IPS DF 4.7 (cell line): ENCODE data around the gene PIK3R3.

Experiments
- DNase-seq: peaks from one replicate; pipeline ENCODE4 v3.0.0-alpha.2; 2013; ENCODE audit warnings: low spot score; ENCODE audit errors: extremely low read depth

The PIK3R3 gene

GRCh38 chr1:46132529-46133180, at the start of gene PIK3R3:
Gene PIK3R3 (minus strand): TSS chr1:46132629. CDS start chr1:46131952, 677 bp downstream.
- DNase-seq, result peak; percentile 98

DNA sequence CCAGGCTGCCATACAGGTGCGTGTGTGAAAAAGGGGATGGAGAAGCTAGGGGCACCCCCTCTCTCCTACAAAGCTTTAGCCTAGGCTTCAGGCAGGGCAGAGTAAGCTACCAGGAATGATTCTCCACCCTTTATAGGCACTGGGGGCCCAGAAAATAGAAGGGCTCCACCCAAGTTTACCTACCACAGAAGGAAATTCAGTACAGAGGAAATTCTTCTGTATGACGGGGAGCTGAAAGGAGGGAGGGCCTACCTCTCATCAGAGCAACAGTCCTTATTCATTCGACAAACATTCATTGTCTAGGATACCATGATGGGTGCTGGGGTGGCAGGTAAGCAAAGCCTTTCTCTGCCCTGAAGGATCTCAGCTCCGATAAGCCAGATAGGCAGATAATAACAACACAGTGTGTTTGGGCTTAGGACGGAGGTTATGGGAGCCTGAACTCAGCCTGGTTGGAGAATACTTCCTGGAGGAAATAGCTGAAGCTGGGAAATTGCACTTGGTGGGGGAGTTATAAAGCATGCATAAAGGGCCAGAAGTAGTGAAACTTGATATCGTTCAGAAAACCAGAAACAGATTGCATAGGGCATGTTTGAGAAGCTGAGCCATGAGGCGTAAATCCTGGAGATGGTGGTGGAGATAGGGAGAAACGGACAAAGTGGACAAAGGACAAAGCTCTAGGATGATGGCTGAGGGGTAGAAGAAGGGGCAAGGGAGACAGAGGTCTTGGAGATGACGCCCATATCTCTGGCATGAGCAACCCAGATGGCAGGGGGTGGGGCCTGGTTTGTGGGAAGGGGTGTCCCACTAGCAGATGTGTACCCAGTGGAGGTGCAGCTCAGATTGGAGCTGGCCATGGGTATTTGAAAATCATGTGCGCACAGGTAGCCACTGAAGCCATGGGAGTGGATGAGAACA, 49.2 kb upstream of the PIK3R3 start:
- no peak for DNase-seq

DNA sequence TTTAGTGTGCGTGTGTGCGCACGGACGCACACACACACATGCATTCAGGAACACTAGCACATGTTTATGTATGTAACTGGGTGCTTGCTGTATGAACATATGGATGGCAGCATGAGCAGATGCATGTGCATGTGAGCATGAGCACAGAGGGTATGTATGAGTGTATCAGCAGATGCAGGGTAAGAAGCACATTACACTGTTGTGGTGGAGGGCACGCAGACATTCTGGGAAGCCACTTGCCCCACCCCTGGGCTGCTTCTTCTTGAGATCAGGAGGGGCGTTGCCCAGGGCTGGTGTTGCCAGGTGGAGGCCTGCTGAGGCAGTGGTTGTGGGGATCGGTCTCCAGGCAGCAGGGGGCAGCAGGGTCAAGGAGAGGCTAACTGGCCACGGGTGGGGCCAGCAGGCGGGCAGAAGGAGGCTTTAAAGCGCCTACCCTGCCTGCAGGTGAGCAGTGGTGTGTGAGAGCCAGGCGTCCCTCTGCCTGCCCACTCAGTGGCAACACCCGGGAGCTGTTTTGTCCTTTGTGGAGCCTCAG, 47.7 kb upstream of the PIK3R3 start:
- DNase-seq, result no peak

DNA sequence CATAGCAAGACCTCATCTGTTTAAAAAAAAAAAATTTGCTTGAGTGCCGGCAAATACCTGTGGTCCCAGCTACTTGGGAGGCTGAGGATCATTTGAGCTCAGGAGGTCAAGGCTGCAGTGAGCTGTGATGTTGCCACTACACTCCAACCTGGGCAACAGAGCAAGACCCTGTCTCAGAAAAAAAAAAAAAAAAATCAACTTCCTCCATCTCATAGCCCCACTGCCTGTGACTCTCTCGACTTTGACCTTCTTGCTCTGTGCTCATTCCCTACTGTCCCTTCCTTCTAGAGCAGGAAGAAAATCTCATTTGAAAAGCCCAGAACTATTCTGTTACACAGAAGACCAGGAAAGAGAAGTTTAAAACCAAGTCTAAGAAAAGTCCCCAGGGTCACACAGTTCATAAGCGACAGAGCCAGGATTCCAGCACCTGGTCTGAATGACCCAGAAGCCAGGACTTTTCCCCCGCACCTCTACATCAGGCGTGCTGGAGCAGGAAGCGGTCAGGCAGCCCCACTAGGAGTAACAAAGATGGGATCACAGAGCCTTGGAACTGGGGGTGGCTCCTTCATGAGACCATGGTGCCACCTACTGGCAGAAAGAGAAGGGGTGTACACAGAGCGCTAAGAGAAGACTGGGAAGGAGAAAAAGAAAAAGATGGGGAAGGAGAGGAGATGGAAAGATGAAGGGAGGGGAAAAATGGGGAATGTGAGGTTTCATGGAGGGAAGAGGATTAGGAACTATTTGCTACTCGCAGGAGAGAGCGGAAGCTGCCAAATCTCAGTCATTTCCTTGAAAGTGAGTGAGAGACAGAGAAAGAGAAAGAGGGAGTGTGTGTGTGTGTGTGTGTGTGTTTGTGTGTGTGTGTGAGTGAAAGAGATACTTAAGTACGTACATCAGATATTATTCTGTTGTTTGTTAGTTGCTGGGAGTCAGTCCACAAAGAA, 47.0 kb upstream of the PIK3R3 start:
- peak; percentile 81 for DNase-seq

GRCh38 chr1:46176211-46176865, 43.9 kb upstream of the PIK3R3 start, which contains the start of gene P3R3URF:
Gene P3R3URF (minus strand): TSS chr1:46176488. CDS start chr1:46176471, 17 bp downstream.
- no peak for DNase-seq

GRCh38 chr1:46175243-46175642, 42.8 kb upstream of the PIK3R3 start:
- no peak for DNase-seq

GRCh38 chr1:46174448-46175231, 42.2 kb upstream of the PIK3R3 start, which contains the start of gene TSPAN1:
Gene TSPAN1 (plus strand): TSS chr1:46175087. CDS start chr1:46181108, 6,021 bp downstream.
- no peak for DNase-seq

DNA sequence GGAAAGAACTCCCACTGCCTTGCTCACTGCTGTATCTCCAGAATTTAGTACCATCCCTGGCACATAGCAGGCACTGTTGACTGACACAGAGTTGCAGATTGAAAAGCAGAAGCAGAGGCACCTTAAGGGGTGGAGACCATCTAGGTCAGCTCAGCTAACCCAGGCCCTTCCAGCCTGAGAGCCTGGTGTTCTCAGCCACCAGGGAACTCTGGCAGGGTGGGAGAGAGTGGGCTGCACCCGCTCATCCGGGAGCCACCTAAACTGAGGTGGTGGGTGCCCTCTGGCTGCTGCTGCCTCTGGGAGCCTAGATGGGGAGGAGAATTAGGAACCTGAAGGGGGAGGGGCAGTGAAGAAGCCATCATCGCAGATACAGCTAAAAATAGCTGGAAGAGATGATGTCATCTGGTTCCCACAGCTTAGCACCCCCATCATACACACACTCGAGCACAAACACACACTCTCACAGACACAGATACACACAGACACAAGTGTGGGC, 41.0 kb upstream of the PIK3R3 start:
- DNase-seq, result no peak

DNA sequence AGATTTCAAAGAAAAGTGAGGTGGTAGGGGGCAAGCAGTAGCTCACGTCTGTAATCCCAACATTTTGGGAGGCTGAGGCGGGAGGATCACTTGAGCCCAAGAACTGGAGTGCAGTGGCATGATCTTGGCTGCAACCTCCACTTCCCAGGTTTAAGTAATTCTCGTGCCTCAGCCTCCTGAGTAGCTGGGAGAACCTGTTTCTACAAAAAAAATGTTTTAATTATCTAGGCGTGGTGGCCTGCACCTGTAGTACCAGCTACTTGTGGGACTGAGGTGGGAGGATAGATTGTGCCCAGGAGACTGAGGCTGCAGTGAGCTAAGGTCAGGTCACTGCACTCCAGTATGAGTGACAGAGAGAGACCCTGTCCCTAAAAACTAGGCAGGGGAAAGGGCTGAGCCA, 39.9 kb upstream of the PIK3R3 start:
- no peak for DNase-seq

GRCh38 chr1:46171871-46172270, 39.4 kb upstream of the PIK3R3 start:
- DNase-seq, result no peak

DNA sequence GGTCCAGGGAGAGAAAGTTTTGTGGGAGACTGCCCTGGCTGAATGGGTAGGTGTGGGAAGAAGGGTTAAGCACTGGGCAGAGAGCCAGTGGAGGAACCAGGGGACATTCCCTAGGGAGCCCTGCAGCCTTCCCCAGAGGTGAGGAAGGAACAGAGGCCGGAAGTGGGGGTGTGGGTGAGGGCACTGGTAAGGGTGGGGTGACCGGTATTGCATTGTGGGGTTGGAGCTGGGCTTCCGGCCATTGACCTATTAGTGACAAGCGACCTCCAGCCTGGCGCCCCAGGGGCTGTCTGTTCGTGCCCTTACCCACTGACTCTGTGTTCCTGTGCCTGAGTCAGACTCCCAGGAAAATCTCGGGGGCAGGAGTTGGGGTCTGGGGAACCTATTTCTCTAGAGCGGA, 38.9 kb upstream of the PIK3R3 start:
- DNase-seq, result no peak

DNA sequence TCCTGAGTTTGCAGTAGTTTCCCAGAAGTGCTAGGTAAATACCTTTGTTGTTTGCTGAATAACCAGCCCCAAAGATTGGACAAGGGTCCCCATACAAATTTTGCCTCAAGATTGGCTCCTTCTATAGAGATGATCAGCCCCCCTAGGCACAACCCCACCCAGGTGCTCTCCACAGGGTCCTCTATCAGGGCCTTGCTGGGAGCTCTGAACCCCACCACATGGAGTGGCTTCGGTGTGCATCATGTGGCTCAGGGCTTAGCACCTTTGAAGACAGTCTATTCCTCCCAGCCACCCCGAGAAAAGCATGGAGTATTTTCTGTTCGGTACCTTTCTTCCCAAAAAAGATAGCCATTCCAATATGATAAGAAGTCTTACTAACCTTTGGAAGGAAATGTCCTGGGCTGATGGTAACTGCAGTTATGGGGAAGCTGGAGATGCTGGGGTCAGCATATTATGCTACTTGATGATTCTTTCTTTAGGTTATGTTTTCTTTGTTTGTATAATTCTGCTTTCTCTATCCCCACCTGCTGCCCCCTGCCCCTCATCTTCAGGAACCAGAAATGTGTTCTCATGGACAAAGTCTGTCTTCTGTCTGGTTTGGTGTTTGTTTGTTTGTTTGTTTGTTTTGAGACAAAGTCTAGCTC, 37.5 kb upstream of the PIK3R3 start:
- no peak for DNase-seq

DNA sequence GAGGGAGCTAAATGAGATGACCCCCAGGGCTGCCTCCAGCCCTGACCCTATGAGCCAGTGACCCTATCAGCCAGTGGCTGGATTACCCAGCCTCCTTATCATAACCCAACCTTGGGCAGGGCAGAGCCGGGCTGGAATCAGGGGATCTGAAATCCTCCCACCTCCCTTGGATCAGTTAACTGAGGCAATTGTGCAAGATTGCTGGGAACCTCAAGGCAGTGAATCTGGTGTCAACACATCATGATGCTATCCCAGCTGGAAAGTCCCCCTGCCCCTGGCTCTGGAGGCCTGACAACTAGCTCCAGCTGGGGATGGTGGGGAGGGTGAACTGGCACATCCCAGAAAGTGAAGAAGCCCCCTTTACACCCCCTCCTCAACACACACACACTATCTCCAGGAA, 36.0 kb upstream of the PIK3R3 start:
- no peak for DNase-seq

- no peak for DNase-seq
Observed at GRCh38 chr1:46166521-46167462, 34.4 kb upstream of the PIK3R3 start.

GRCh38 chr1:46160212-46160611, 27.8 kb upstream of the PIK3R3 start:
- DNase-seq, result no peak

DNA sequence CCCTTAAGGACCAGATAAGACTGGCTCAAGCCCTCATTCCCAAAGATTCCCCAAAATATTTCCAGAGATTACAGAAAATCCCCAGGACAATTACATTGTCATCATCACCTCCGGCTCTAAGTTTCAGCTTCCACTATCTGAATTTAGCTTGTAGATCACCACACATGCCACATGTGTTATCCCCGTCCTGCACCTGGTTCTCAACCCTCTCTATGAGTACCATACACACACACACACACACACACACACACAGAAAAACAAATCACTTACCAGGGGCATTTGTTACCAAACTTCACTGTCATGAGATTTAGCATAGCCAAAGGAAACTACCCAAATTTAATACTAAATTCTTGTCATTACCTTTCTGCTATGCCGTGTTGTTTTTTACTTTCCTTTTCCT, 27.1 kb upstream of the PIK3R3 start:
- DNase-seq, result no peak

GRCh38 chr1:46158312-46159281, 26.2 kb upstream of the PIK3R3 start:
- no peak for DNase-seq
